HepG2 (cell line): ENCODE data around the gene LRRC51. TPM values are rescaled to one million over a fixed set of nuclear protein-coding genes. Genes with fewer than 3 reads are reported as not detected.

Source experiments
- ARID5B ChIP-seq: IDR thresholded peaks from 2 replicates; pipeline ENCODE4 v1.4.0; 2020; ENCODE audit warnings: mild to moderate bottlenecking, missing genetic modification reagents
- ARNT2 ChIP-seq: sonication (generic); formaldehyde crosslinking; IDR thresholded peaks from 2 replicates; pipeline ENCODE4 v1.8.0; 2022; ENCODE audit warnings: mild to moderate bottlenecking, low read depth, missing genetic modification reagents, moderate library complexity
- ATF1 ChIP-seq: IDR thresholded peaks from 2 replicates; pipeline ENCODE4 v1.6.1; 2016; ENCODE audit warnings: mild to moderate bottlenecking, control low read depth
- ATF3 ChIP-seq: sonication (generic); formaldehyde crosslinking; IDR thresholded peaks from 2 replicates; pipeline ENCODE4 v1.4.0; 2020; ENCODE audit warnings: missing genetic modification reagents
- ATF6 ChIP-seq: sonication (generic); formaldehyde crosslinking; conservative IDR thresholded peaks from 2 replicates; pipeline ENCODE4 v1.4.0; 2020; ENCODE audit warnings: missing genetic modification reagents
- CBFB ChIP-seq: sonication (generic); formaldehyde crosslinking; IDR thresholded peaks from 2 replicates; pipeline ENCODE4 v1.4.0; 2020; ENCODE audit warnings: missing genetic modification reagents
- GPN1 ChIP-seq: sonication (generic); formaldehyde crosslinking; IDR thresholded peaks from 2 replicates; pipeline ENCODE4 v1.5.1; 2020; ENCODE audit warnings: missing genetic modification reagents, borderline replicate concordance
- HDAC2 ChIP-seq: sonication (generic); formaldehyde crosslinking; IDR thresholded peaks from 2 replicates; pipeline ENCODE4 v1.4.0; 2020; ENCODE audit warnings: missing genetic modification reagents
- HIC2 ChIP-seq: sonication (generic); formaldehyde crosslinking; IDR thresholded peaks from 2 replicates; pipeline ENCODE4 v1.9.0; 2022; ENCODE audit warnings: low read depth, missing genetic modification reagents
- MNT ChIP-seq: fragments of 450-650 bp; IDR thresholded peaks from 2 replicates; pipeline ENCODE4 v1.6.1; 2016
- PBX2 ChIP-seq: IDR thresholded peaks from 2 replicates; pipeline ENCODE4 v1.6.1; 2016; ENCODE audit warnings: control low read depth
- PHF20 ChIP-seq: sonication (generic); formaldehyde crosslinking; IDR thresholded peaks from 2 replicates; pipeline ENCODE4 v1.5.0; 2020; ENCODE audit warnings: mild to moderate bottlenecking, missing genetic modification reagents
- THAP11 ChIP-seq: IDR thresholded peaks from 2 replicates; pipeline ENCODE4 v1.6.1; 2016; ENCODE audit warnings: missing biosample characterization, missing genetic modification reagents
- TP53 ChIP-seq: sonication (generic); formaldehyde crosslinking; conservative IDR thresholded peaks from 2 replicates; pipeline ENCODE4 v1.4.0; 2020; ENCODE audit warnings: missing genetic modification reagents
- TRIM24 ChIP-seq: sonication (generic); formaldehyde crosslinking; IDR thresholded peaks from 2 replicates; pipeline ENCODE4 v1.8.0; 2022; ENCODE audit warnings: mild to moderate bottlenecking, missing genetic modification reagents
- ZNF263 ChIP-seq: sonication (generic); formaldehyde crosslinking; IDR thresholded peaks from 2 replicates; pipeline ENCODE4 v1.4.0; 2020; ENCODE audit warnings: missing genetic modification reagents
- ZNF333 ChIP-seq: sonication (generic); formaldehyde crosslinking; IDR thresholded peaks from 2 replicates; pipeline ENCODE4 v1.4.0; 2020; ENCODE audit warnings: mild to moderate bottlenecking, missing genetic modification reagents, borderline replicate concordance
- ZNF562 ChIP-seq: sonication (generic); formaldehyde crosslinking; IDR thresholded peaks from 2 replicates; pipeline ENCODE4 v1.8.0; 2022; ENCODE audit warnings: missing genetic modification reagents, borderline replicate concordance
- ZNF878 ChIP-seq: sonication (generic); formaldehyde crosslinking; IDR thresholded peaks from 2 replicates; pipeline ENCODE4 v1.8.1; 2023; ENCODE audit warnings: mild to moderate bottlenecking, missing genetic modification reagents, moderate library complexity
- polyA plus RNA-seq, 8 experiments: library from polyadenylated mRNA; depleted of rRNA in 3 of 8; stranded (reverse) in 7 of 8; unstranded in 1 of 8; fragments of >200 nt; fragmentation: Illumina TruSeq in 4 of 8; extraction: Trizol in 4 of 8; gene quantifications; 2 replicates each; pipeline versions ENCODE4 v1.2.1 to v1.2.3, GENCODE V29; 2011 to 2016; ENCODE audit warnings: low read depth in 4 of 8, missing spikeins in 1 of 8, mixed read lengths in 1 of 8; ENCODE audit not compliant: insufficient read depth in 1 of 8
- total RNA-seq, 5 experiments: library from RNA; depleted of rRNA; stranded (reverse); fragments of >200 nt; fragmentation: Illumina TruSeq; extraction: Trizol; gene quantifications; 2 replicates each; pipeline ENCODE4 v1.2.3, GENCODE V29; 2016; ENCODE audit warnings: low read depth in 1 of 5

Gene LRRC51
- total and polyA plus RNA-seq, 2 of the 13 experiments (the other 11 are each of a cell fraction or from before 2014, with no cell fraction given): 5.3 to 6.0 TPM

- TF ChIP-seq ARID5B (CRISPR knock-in tag): peak; percentile 33; the same call in 1 of the 2 replicates
- peak; percentile 31; the same call in 1 of the 2 replicates for TF ChIP-seq HDAC2 (CRISPR knock-in tag)
- TF ChIP-seq TP53: no peak
- no peak for TF ChIP-seq ATF6 (CRISPR knock-in tag)
- no peak for TF ChIP-seq ZNF263 (CRISPR knock-in tag)
- peak; percentile 44 for TF ChIP-seq MNT
- TF ChIP-seq ATF3 (CRISPR knock-in tag): no peak
- no peak for TF ChIP-seq PBX2
- peak; percentile 82 for TF ChIP-seq ARNT2 (CRISPR knock-in tag)
- peak; percentile 93 for TF ChIP-seq ATF1
- no peak for TF ChIP-seq HIC2
- TF ChIP-seq GPN1 (CRISPR knock-in tag): no peak
- TF ChIP-seq PHF20 (CRISPR knock-in tag): peak; percentile 77
- TF ChIP-seq TRIM24 (CRISPR knock-in tag): no peak
- TF ChIP-seq ZNF562 (CRISPR knock-in tag): no peak
- peak; percentile 99 for TF ChIP-seq THAP11 (CRISPR knock-in tag)
- TF ChIP-seq ZNF878 (CRISPR knock-in tag): peak; percentile 69; the same call in 1 of the 2 replicates
- TF ChIP-seq CBFB: no peak
- TF ChIP-seq ZNF333 (CRISPR knock-in tag): no peak
Observed at GRCh38 chr11:72080326-72081183, at the start of gene LRRC51, which contains the start of gene NUMA1 (continued).
